Stomach (tissue), 9 donors: Measurements from ENCODE around the gene MAB21L2. TPM values are rescaled to one million over a fixed set of nuclear protein-coding genes. Genes with fewer than 3 reads are reported as not detected.

Source experiments
- DNase-seq, 2 donors: peaks; one replicate each; pipeline versions ENCODE4 v3.0.0 to v3.0.0-alpha.2; 2013 to 2019
- H3K27ac ChIP-seq, 5 donors: fragments of 200-600 bp in 4 of 5; sonication (generic) in 4 of 5; one replicate each; pipeline ENCODE4 v1.5.1; 2013 to 2019; ENCODE audit warnings: mild to moderate bottlenecking in 1 of 5, moderate library complexity in 1 of 5
- H3K27me3 ChIP-seq, 3 donors: fragments of 200-600 bp; sonication (generic); one replicate each; pipeline ENCODE4 v1.5.1; 2017 to 2019; ENCODE audit warnings: mixed run types in 1 of 3
- H3K36me3 ChIP-seq, 4 donors: fragments of 200-600 bp; sonication (generic); 1 replicate in 3 of 4; 2 replicates in 1 of 4; pipeline ENCODE4 v1.5.1; 2016 to 2019
- H3K4me1 ChIP-seq, 4 donors: fragments of 200-600 bp; sonication (generic); one replicate each; pipeline ENCODE4 v1.5.1; 2016 to 2019
- H3K4me3 ChIP-seq, 4 donors: fragments of 200-600 bp; sonication (generic) in 3 of 4; one replicate each; pipeline ENCODE4 v1.5.1; 2016 to 2019; ENCODE audit warnings: mild to moderate bottlenecking in 1 of 4
- H3K9me3 ChIP-seq, 4 donors: fragments of 200-600 bp; sonication (generic); one replicate each; pipeline ENCODE4 v1.5.1; 2016 to 2019
- CTCF ChIP-seq, 7 experiments: fragments of 450-650 bp in 4 of 7; fragments of 200-600 bp in 3 of 7; sonication (generic) in 3 of 7; IDR thresholded peaks; one replicate each; pipeline ENCODE4 v1.5.1; 2016 to 2019; ENCODE audit warnings: antibody characterized with exemption in 7 of 7, control low read depth in 2 of 7, mild to moderate bottlenecking in 1 of 7
- EP300 ChIP-seq: sonication (generic); formaldehyde crosslinking; IDR thresholded peaks from one replicate; pipeline ENCODE4 v1.6.1; 2017; ENCODE audit warnings: antibody characterized with exemption
- POLR2A ChIP-seq, 4 donors: fragments of 450-650 bp; IDR thresholded peaks; one replicate each; pipeline ENCODE4 v1.6.1; 2016; ENCODE audit warnings: antibody characterized with exemption in 4 of 4, control low read depth in 2 of 4, mild to moderate bottlenecking in 1 of 4, moderate library complexity in 1 of 4
- POLR2AphosphoS5 ChIP-seq, 3 donors: sonication (generic); formaldehyde crosslinking; IDR thresholded peaks; one replicate each; pipeline ENCODE4 v1.6.1; 2016; ENCODE audit warnings: antibody characterized with exemption in 3 of 3
- WGBS, 5 donors: extraction: QIAGEN DNeasy Blood & Tissue Kit in 3 of 5; methylation state at CpG; one replicate each; pipeline versions ENCODE4 v1.1.5 to v1.1.7; 2013 to 2018; 5-methylcytosine and 5-hydroxymethylcytosine counted together
- intact Hi-C: fragments of 100-400 bp; cut with DNase I; formaldehyde crosslinking; loops from one replicate; pipeline ENCODE4 v1.15.1; 2023; ENCODE audit warnings: low total_unique reads
- polyA plus RNA-seq, 3 donors: library from polyadenylated mRNA; stranded (reverse); fragments of 200-250 nt; gene quantifications; one replicate each; pipeline ENCODE4 v1.2.3, GENCODE V29; 2013
- total RNA-seq, 5 donors: library from RNA; depleted of rRNA; stranded (reverse); fragments of >200 nt; gene quantifications; one replicate each; pipeline versions ENCODE4 v1.1.0 to v1.2.3, GENCODE V29; 2014 to 2016
- donor health status: healthy with polysubstance abuse.
- donor health status: Bipolar disorder and iron deficiency.
- donor health status: healthy.

MAB21L2 gene
- total and polyA plus RNA-seq, 8 donors, result 0.08 to 95.9 (median 1.1) TPM; not detected in 4

GRCh38 chr4:150581641-150582051, 305 bp upstream of the MAB21L2 start:
- H3K4me1 ChIP-seq, result peaks cover 0 to 13% (median 6%) of the 10 kb centered on the region in 4 donors
- intact Hi-C loops, result no loop called here
- TF ChIP-seq POLR2AphosphoS5 (IDR thresholded peaks at IDR 0.05) (no peak), EP300 (no peak)
- no peaks in the 10 kb centered on the region for H3K27me3 ChIP-seq
- peaks cover 0 to 12% (median 4%) of the 10 kb centered on the region in 4 donors for H3K9me3 ChIP-seq
- peak in 1 of 2 donors; percentile 64 for DNase-seq
- H3K36me3 ChIP-seq, result peaks cover 7 to 18% (median 16%) of the 10 kb centered on the region in 4 donors
- H3K4me3 ChIP-seq, result peak overlapping the region in 1 of 4 donors; percentile 36
- 87 to 93% (median 89%) methylated on average over 13 of the region's 13 CpGs for WGBS, 5 donors
- H3K27ac ChIP-seq, result no peak overlapping the region

- no peaks in the 10 kb centered on the region for H3K27me3 ChIP-seq
- H3K4me1 ChIP-seq, result peaks cover 0 to 13% (median 6%) of the 10 kb centered on the region in 4 donors
- no peak for DNase-seq
- TF ChIP-seq EP300, result no peak
- TF ChIP-seq POLR2A (IDR thresholded peaks at IDR 0.05), result no peak
- TF ChIP-seq CTCF (IDR thresholded peaks at IDR 0.05), result no peak
- no peak for TF ChIP-seq POLR2AphosphoS5 (IDR thresholded peaks at IDR 0.05)
- peak overlapping the region in 1 of 5 donors; percentile 42 for H3K27ac ChIP-seq
- H3K4me3 ChIP-seq, result peak overlapping the region; percentile 32 to 38 (median 34)
- 79 to 89% (median 84%) methylated on average over 32 of the region's 32 CpGs for WGBS, 5 donors
- peaks cover 7 to 23% (median 17%) of the 10 kb centered on the region in 4 donors for H3K36me3 ChIP-seq
- H3K9me3 ChIP-seq, result peaks cover 0 to 12% (median 4%) of the 10 kb centered on the region in 4 donors
- intact Hi-C loops, result no loop called here
These were observed 929 bp downstream of the MAB21L2 start for GRCh38 chr4:150582873-150583286.

GRCh38 chr4:150583287-150584110, 1.5 kb downstream of the MAB21L2 start:
- Histone ChIP-seq H3K4me3 (peak overlapping the region; percentile 32 to 38 (median 34)), H3K9me3 (peaks cover 0 to 12% (median 4%) of the 10 kb centered on the region in 4 donors), H3K27ac (peak overlapping the region in 1 of 5 donors; percentile 42), H3K27me3 (no peaks in the 10 kb centered on the region), H3K36me3 (peaks cover 7 to 23% (median 22%) of the 10 kb centered on the region in 4 donors), H3K4me1 (peaks cover 0 to 10% (median 5%) of the 10 kb centered on the region in 4 donors)
- no peak for TF ChIP-seq CTCF (IDR thresholded peaks at IDR 0.05)
- TF ChIP-seq EP300, result no peak
- TF ChIP-seq POLR2AphosphoS5 (IDR thresholded peaks at IDR 0.05), result no peak
- no peak for TF ChIP-seq POLR2A (IDR thresholded peaks at IDR 0.05)
- DNase-seq, result peak in 1 of 2 donors; percentile 49
- intact Hi-C loops, result no loop called here
- 65 to 82% (median 75%) methylated on average over 51 to 66 of the region's 66 CpGs for WGBS, 5 donors

GRCh38 chr4:150584111-150584915, 2.4 kb downstream of the MAB21L2 start:
- peaks cover 0 to 2% (median 0%) of the 10 kb centered on the region in 4 donors for H3K4me1 ChIP-seq
- no peaks in the 10 kb centered on the region for H3K27me3 ChIP-seq
- TF ChIP-seq POLR2AphosphoS5 (IDR thresholded peaks at IDR 0.05), result no peak
- no peak for TF ChIP-seq EP300
- intact Hi-C loops, result no loop called here
- H3K4me3 ChIP-seq, result peak overlapping the region; percentile 32 to 38 (median 34)
- H3K36me3 ChIP-seq, result peaks cover 11 to 31% (median 30%) of the 10 kb centered on the region in 4 donors
- 86 to 93% (median 91%) methylated on average over 11 of the region's 11 CpGs for WGBS, 5 donors
- H3K27ac ChIP-seq, result no peak overlapping the region
- peaks cover 0 to 12% (median 4%) of the 10 kb centered on the region in 4 donors for H3K9me3 ChIP-seq
- no peak for DNase-seq

- intact Hi-C loops, result no loop called here
- Histone ChIP-seq H3K9me3 (peaks cover 0 to 8% (median 4%) of the 10 kb centered on the region in 4 donors), H3K4me3 (no peak overlapping the region), H3K36me3 (peaks cover 13 to 40% (median 35%) of the 10 kb centered on the region in 4 donors), H3K4me1 (no peaks in the 10 kb centered on the region), H3K27me3 (no peaks in the 10 kb centered on the region), H3K27ac (no peak overlapping the region)
- DNase-seq, result no peak
- 94 to 100% (median 99%) methylated on average over 1 of the region's 1 CpG for WGBS, 5 donors
- TF ChIP-seq POLR2A (IDR thresholded peaks at IDR 0.05), result no peak
- TF ChIP-seq EP300, result no peak
- TF ChIP-seq CTCF (IDR thresholded peaks at IDR 0.05), result no peak
- TF ChIP-seq POLR2AphosphoS5 (IDR thresholded peaks at IDR 0.05), result no peak
These were observed 3.7 kb downstream of the MAB21L2 start for GRCh38 chr4:150585611-150586010.
